D721Med (cell line): ENCODE measurements around the gene ANKRD39.

Source experiments
- DNase-seq: peaks from one replicate; pipeline ENCODE4 v3.0.0; 2011; ENCODE audit warnings: low spot score; ENCODE audit not compliant: insufficient read length
- FAIRE-seq: peaks from 2 replicates; lab custom pipeline; 2011; peaks lifted over from hg19 to GRCh38; lab: Jason Lieb, UNC
- CTCF ChIP-seq: IDR thresholded peaks from 2 replicates; pipeline ENCODE4 v1.5.1; 2012; ENCODE audit warnings: mild to moderate bottlenecking, control low read depth; ENCODE audit not compliant: insufficient read depth; ENCODE audit errors: missing control alignments

ANKRD39 gene

GRCh38 chr2:96876269-96877041, 18.6 kb upstream of the ANKRD39 start:
- no peak for FAIRE-seq
- no peak for TF ChIP-seq CTCF

GRCh38 chr2:96875498-96876268, 17.9 kb upstream of the ANKRD39 start:
- FAIRE-seq: no peak
- no peak for TF ChIP-seq CTCF
- peak; percentile 99 for DNase-seq

More at GRCh38 chr2:96876269-96877041, 18.6 kb upstream of the ANKRD39 start:
- no peak for DNase-seq

DNA sequence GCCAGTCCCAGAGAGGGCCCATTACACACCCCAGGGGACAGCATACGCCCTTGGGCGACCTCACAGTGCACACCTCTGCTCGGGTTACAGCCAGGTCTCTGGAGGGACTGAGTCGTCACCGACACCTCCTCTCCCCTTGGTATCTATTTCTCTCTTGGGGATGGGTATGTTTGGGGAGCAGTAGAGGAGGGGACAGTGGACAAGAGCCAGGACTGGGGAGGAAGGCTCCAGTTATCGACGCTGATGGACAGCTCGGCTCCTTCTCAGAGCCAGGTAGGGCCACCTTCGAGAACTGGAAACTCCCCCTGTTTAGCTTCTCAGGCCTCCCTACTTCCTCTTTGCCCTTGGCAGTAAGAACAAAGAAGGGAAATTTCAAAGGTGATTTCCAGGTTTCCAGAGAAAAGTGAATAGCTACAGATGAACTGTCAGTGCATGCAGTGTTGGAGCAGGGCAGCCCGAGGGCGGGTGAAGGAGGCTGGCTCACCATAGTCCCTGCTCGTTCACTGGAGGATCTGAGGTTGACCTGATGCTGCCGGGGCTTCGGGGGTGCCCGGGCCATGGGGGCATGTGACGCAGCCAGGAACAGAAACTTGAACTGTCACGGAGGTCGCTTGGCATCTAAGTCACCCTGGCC, 16.5 kb upstream of the ANKRD39 start:
- no peak for FAIRE-seq
- no peak for TF ChIP-seq CTCF
- DNase-seq: no peak

DNA sequence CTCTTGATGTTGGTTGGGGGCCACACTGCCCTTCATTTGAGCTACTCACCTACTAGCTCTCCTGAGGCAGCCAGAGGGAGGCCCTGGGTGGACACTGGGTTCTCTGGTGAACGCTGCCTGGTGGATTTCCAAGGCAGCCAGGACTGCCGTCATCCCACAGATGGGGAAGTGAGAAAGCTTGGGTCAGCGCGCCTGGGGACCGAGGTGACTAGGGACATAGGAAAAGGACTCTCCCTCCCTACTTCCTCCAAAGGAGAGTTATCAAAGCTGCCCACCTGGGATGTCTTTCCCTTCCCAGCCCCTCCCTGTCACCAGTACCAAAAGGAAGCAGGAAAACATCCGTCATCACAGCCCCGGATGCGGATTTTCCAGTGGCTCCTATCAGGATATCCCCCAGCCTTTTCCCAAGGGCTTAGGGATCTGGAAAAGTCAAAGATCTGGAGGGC, 15.9 kb upstream of the ANKRD39 start:
- FAIRE-seq: no peak
- no peak for TF ChIP-seq CTCF
- DNase-seq: no peak

DNA sequence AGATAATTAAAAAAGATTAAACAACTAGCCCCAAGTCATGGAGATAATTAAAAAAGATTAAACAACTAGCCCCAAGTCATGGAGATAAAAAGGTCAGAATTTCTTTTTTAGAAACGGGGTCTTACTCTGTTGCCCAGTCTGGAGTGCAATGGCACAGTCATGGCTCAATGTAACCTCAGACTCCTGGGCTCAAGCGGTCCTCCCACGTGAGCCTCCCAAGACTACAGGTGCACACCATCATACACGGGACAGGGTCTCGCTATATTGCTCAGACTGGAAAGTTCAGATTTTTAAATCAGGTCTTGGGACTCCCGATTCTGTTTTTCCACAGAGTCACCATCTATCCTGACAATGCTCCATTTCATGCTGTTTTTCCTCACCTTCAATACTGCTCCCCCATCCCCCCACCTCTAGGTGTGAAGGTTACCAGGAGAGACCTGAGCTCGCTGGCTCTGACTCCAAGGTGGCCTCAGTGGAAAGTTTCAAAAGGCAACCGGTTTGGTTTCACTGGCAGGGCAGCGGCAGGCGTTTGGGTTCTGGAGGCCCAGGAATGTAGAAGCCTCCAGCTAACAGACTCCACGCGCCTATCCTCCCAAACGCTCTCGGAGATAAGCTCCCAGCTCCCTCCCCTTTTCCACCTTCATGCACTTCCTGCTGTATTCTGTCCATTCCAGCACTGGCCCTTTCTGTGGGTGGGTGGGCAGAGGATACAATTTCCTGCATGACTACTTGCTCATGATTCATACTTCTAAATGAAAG, 15.0 kb upstream of the ANKRD39 start:
- no peak for TF ChIP-seq CTCF
- FAIRE-seq: no peak
- no peak for DNase-seq

DNA sequence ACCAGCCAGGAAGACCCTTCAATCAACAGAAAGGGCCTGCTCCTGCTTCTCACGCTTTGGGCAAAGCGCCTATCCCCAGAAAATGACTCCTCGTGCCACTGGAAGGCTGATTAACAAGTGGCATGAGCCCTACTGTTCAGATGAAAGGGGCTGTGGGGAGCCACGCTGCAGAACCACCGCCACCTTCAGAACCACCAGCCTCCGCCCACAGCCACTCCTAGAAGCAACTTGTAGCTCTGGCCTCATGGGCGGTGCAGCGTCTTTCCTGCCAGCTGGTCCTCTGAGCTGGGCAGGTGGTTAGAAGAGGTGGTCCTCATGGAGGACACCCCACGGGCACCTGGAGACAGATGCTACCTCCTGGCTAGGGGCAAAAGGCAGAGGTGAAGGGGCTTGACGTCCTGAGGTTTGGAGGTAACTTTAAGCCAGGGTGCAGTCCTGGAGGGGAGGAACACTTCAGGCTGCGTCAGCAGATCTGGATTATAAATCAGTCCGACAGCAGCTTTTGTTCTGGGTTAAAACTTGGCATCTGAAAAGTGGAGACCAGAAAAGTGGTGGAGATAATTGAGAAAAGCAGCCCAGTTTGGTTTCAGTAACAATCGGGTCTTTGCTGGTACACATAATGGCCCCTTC, 12.9 kb upstream of the ANKRD39 start:
- DNase-seq (no peak), FAIRE-seq (no peak)
- no peak for TF ChIP-seq CTCF
